GM18873 (cell line): ENCODE results near the gene SPINK2.

Source experiments
- ATAC-seq: cut with Tn5 transposase; IDR thresholded peaks from one replicate; pipeline ENCODE4 v1.9.1; 2021; ENCODE audit warnings: mild to moderate bottlenecking, moderate library complexity, moderate number of reproducible peaks; ENCODE audit not compliant: unreplicated experiment, low FRiP score

The SPINK2 gene

GRCh38 chr4:56821381-56822243, at the start of gene SPINK2:
TSS of gene SPINK2 (minus strand) at chr4:56821701. CDS start at chr4:56821662, 39 bp downstream.
- ATAC-seq, result no peak

- no peak for ATAC-seq
Observed at GRCh38 chr4:56870946-56871345, 49.4 kb upstream of the SPINK2 start.

- no peak for ATAC-seq
Observed at GRCh38 chr4:56863441-56864139, 42.1 kb upstream of the SPINK2 start.

GRCh38 chr4:56861360-56861759, 39.9 kb upstream of the SPINK2 start:
- no peak for ATAC-seq

- peak; percentile 50 for ATAC-seq
Observed at GRCh38 chr4:56860781-56861180, 39.3 kb upstream of the SPINK2 start.

GRCh38 chr4:56859841-56860240, 38.3 kb upstream of the SPINK2 start:
- no peak for ATAC-seq

- no peak for ATAC-seq
Observed at GRCh38 chr4:56857601-56858309, 36.3 kb upstream of the SPINK2 start.

- no peak for ATAC-seq
Observed at GRCh38 chr4:56856656-56857055, 35.2 kb upstream of the SPINK2 start.

GRCh38 chr4:56850910-56851309, 29.4 kb upstream of the SPINK2 start:
- no peak for ATAC-seq

- ATAC-seq, result peak; percentile 53
Observed at GRCh38 chr4:56844802-56845580, 23.5 kb upstream of the SPINK2 start.

GRCh38 chr4:56843421-56843899, 22.0 kb upstream of the SPINK2 start:
- ATAC-seq, result no peak

GRCh38 chr4:56840559-56840958, 19.1 kb upstream of the SPINK2 start:
- no peak for ATAC-seq

GRCh38 chr4:56828784-56829535, 7.5 kb upstream of the SPINK2 start:
- ATAC-seq, result no peak

- ATAC-seq, result no peak
Observed at GRCh38 chr4:56823933-56824600, 2.6 kb upstream of the SPINK2 start.

- no peak for ATAC-seq
Observed at GRCh38 chr4:56818797-56819196, 2.7 kb downstream of the SPINK2 start.

GRCh38 chr4:56817840-56818491, 3.5 kb downstream of the SPINK2 start:
- peak; percentile 93 for ATAC-seq

GRCh38 chr4:56806666-56807065, 14.8 kb downstream of the SPINK2 start:
- ATAC-seq, result no peak

- no peak for ATAC-seq
Observed at GRCh38 chr4:56804551-56804950, 16.9 kb downstream of the SPINK2 start.
